GM21786 (cell line): ENCODE results near the gene OR4N2.
"Not testable (repeated sequence)": the region's sequence is repeated elsewhere in the genome, so short reads cannot be mapped to it uniquely, and the experiment has no call there.

Experiments used
- ATAC-seq: cut with Tn5 transposase; IDR thresholded peaks from one replicate; pipeline ENCODE4 v1.9.1; 2021; ENCODE audit not compliant: unreplicated experiment

The OR4N2 gene

GRCh38 chr14:19834203-19834848 lies 30.8 kb downstream of the OR4N2 start:
- not testable (repeated sequence) for ATAC-seq

GRCh38 chr14:19838433-19838832 lies 34.9 kb downstream of the OR4N2 start:
- ATAC-seq = no peak

GRCh38 chr14:19851365-19851764 lies 47.8 kb downstream of the OR4N2 start:
- ATAC-seq = no peak

- ATAC-seq = not testable (repeated sequence)
Observed at GRCh38 chr14:19866061-19866669, 62.6 kb downstream of the OR4N2 start.

DNA sequence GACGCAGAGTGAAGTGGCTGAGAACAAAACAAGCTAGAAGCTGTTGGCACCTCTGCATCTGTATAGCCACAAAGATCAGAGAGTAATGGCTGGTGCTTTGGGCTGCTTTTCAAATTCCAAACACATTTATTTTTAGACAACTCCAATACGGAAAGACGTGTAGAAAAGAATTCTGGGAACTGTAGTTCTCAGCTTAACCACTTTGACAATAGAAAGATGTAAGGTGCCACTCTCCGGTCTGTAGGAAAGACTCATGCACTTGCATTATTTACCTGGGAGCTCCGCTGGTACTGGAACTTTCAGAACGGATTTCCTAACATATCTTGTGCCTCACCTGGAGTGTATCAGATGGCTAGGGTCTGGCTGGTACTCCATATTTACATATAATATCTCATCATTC lies 69.6 kb downstream of the OR4N2 start:
- ATAC-seq = no peak

DNA sequence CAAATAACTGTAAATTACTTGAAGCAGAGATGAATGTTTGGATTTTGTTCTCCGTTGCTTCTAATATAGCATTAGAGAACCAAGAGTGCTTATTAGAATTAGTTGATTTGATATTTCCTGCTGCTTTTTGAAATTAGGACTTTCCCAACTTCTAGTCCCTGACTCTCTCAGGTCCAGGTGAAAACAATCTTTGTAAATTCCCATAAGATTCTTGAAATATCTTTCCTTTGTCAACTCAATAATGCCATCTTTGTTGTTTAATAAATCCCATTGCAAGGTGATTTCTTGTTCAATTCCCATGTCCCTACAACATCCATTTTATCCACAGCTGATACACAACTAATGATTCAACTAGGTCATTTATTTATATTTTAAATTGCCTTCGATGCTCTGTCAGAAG lies 71.3 kb downstream of the OR4N2 start, which contains the start of gene OR4K2:
Gene OR4K2, plus strand, starts transcription at position 301 of the 400 bp plus-strand sequence. CDS start 1,126 bp downstream, outside the sequence.
- no peak for ATAC-seq

DNA sequence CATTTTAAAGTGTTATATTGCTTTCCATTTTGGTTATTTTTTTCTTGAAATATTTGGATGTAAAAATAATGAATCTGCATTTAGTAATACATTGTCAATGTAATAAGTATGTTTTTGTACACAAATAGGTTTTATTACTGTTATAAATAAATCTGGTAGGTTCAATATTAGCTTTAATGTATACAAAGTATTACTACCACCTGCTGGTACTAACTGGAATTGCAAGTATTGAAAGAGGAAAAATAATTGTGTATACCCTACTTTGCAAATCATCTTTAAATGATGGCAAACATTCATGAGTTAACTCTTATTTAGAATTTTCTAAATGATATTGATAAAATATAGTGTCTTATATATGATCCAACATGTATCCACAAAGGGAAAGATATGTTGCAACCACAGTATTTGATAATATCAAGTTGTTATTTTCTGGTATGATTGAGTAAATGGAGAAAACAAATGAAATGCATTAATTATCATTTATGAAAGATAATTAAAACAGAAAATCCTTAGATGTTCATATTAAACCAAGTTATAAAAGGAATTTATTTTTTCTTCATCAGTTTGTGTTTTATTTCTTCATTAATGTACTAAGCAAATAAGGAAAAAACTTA lies 74.6 kb downstream of the OR4N2 start:
- ATAC-seq = no peak
